ENCODE measurements around the gene MRTFA.

DNA sequence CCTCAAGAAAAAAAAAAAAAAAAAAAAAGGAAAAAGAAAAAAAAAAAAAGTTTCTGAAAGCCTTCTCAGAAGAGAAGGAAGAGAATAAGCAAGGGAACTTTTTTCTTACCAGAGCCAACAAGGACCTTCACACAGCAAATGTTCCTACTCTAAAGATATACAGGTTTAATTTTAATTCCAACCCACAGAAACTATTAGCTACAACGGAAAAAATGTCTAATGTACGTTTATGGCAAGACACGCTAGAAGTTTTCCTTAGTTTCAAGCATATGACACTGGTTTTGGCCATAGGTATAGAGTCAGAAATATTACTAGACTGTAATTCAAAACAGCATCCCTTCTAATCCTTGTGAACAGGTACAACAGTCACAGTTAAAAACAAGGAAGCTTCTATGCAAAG lies 120.1 kb downstream of the MRTFA start:
- TF ChIP-seq, protein P1, sequence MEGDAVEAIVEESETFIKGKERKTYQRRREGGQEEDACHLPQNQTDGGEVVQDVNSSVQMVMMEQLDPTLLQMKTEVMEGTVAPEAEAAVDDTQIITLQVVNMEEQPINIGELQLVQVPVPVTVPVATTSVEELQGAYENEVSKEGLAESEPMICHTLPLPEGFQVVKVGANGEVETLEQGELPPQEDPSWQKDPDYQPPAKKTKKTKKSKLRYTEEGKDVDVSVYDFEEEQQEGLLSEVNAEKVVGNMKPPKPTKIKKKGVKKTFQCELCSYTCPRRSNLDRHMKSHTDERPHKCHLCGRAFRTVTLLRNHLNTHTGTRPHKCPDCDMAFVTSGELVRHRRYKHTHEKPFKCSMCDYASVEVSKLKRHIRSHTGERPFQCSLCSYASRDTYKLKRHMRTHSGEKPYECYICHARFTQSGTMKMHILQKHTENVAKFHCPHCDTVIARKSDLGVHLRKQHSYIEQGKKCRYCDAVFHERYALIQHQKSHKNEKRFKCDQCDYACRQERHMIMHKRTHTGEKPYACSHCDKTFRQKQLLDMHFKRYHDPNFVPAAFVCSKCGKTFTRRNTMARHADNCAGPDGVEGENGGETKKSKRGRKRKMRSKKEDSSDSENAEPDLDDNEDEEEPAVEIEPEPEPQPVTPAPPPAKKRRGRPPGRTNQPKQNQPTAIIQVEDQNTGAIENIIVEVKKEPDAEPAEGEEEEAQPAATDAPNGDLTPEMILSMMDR (IDR thresholded peaks at IDR 0.05 in 8 of 11, conservative IDR thresholded peaks at IDR 0.05 in 3 of 11), result no peak
- TF ChIP-seq POLR2AphosphoS5 (IDR thresholded peaks at IDR 0.05), result no peak
